Measurements from ENCODE around the gene TRIM33. TPM values are rescaled to one million over a fixed set of nuclear protein-coding genes. Genes with fewer than 3 reads are reported as not detected.

The TRIM33 gene
- total and polyA plus RNA-seq, 2 donors (not counting 1 experiment from before 2014, with no cell fraction given): 13.7 to 61.0 TPM

- Histone ChIP-seq H3K4me2 (replicated peaks; ENCODE audit: low read depth, low read length, poor library complexity, severe bottlenecking) (no peak overlapping the region), H3K27me3 (replicated peaks in 1 of 4; ENCODE audit: control extremely low read depth in 1 of 4, control insufficient read depth in 3 of 4, insufficient read depth in 4 of 4, low read length in 3 of 4) (peaks cover 0 to 5% (median 0%) of the 10 kb centered on the region in 4 experiments), H3K9me3 (ENCODE audit: control extremely low read depth in 1 of 3, control insufficient read depth in 2 of 3, insufficient read depth in 1 of 3, low read length in 2 of 3) (no peaks in the 10 kb centered on the region), H3K27ac (ENCODE audit: low read length in 2 of 2) (no peak overlapping the region), H3K4me1 (ENCODE audit: control insufficient read depth in 2 of 2, insufficient read depth in 2 of 2, low read length in 2 of 2) (no peaks in the 10 kb centered on the region), H3K4me3 (ENCODE audit: control extremely low read depth in 1 of 5, extremely low read depth in 1 of 5, insufficient read depth in 1 of 5, low read depth in 2 of 5, low read length in 4 of 5) (no peak overlapping the region), H2AFZ (ENCODE audit: insufficient read depth, low read depth, low read length, poor library complexity, severe bottlenecking) (no peak overlapping the region), H3K36me3 (replicated peaks in 1 of 2; ENCODE audit: control extremely low read depth in 1 of 2, control insufficient read depth in 1 of 2, extremely low read depth in 1 of 2, insufficient read depth in 2 of 2, low read length in 1 of 2) (no peaks in the 10 kb centered on the region), H3K9ac (ENCODE audit: low read length) (no peak overlapping the region), H3K79me2 (ENCODE audit: control insufficient read depth, insufficient read depth, low read length) (no peaks in the 10 kb centered on the region), H4K20me1 (ENCODE audit: control insufficient read depth, insufficient read depth, low read length, poor library complexity, severe bottlenecking) (no peaks in the 10 kb centered on the region)
- ChIA-PET CTCF (interaction anchor here (0.7 kb wide), 1 partner anchor 1768 kb away, joined by 3 read pairs; no protein-coding TSS in a partner anchor), POLR2A (no interaction called here)
- Mint-ChIP-seq H3K27ac (no peak overlapping the region), H3K9me3 (ENCODE audit: insufficient read depth) (peaks cover 2% of the 10 kb centered on the region), H3K4me1 (no peaks in the 10 kb centered on the region), H3K27me3 (peaks cover 20% of the 10 kb centered on the region), H3K4me3 (no peak overlapping the region)
- DNase-seq (no peak), ATAC-seq (ENCODE audit: low read depth) (no peak)
- WGBS (ENCODE audit: insufficient coverage): no CpG with 5 or more reads among the region's 8 CpGs
- intact Hi-C loops (cut with micrococcal nuclease): no loop called here
- TF ChIP-seq CTCF (IDR thresholded peaks at IDR 0.05) (no peak), EZH2 (IDR thresholded peaks at IDR 0.05; ENCODE audit: borderline replicate concordance, insufficient read depth, low read depth, low read length, poor library complexity, severe bottlenecking) (no peak)
Measured at GRCh38 chr1:114521396-114522263, 10.6 kb upstream of the TRIM33 start.

DNA sequence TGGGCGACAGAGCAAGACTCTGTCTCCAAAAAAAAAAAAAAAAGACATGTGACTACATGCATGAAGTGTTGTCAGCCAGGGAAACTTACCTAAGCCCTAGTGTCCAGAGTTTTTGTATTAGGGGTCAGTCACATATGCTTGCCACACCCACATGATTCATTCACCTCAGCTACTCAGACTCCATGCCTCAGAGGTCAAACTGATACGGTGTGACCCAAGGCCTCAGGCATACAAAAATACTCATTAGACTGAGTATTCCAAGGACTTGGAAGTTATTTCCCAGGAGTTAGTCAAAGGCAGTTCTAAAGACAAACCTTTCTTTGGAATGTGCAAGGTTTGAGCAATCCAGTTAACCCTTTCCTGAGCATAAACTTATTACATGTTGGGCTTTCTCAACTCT is 6.3 kb upstream of the TRIM33 start:
- no peak overlapping the region for H3K4me3 ChIP-seq (ENCODE audit: control extremely low read depth in 1 of 5, extremely low read depth in 1 of 5, insufficient read depth in 1 of 5, low read depth in 2 of 5, low read length in 4 of 5)
- peaks cover 3 to 7% of the 10 kb centered on the region in 2 donors for H3K4me1 ChIP-seq (ENCODE audit: control insufficient read depth in 2 of 2, insufficient read depth in 2 of 2, low read length in 2 of 2)
- no peak for ATAC-seq (ENCODE audit: low read depth)
- no CpG with 5 or more reads among the region's 2 CpGs for WGBS (ENCODE audit: insufficient coverage)
- peaks cover 0 to 5% (median 0%) of the 10 kb centered on the region in 4 experiments for H3K27me3 ChIP-seq (replicated peaks in 1 of 4; ENCODE audit: control extremely low read depth in 1 of 4, control insufficient read depth in 3 of 4, insufficient read depth in 4 of 4, low read length in 3 of 4)
- no peaks in the 10 kb centered on the region for H4K20me1 ChIP-seq (ENCODE audit: control insufficient read depth, insufficient read depth, low read length, poor library complexity, severe bottlenecking)
- H2AFZ ChIP-seq (ENCODE audit: insufficient read depth, low read depth, low read length, poor library complexity, severe bottlenecking): no peak overlapping the region
- no peak overlapping the region for H3K4me3 Mint-ChIP-seq
- no peaks in the 10 kb centered on the region for H3K36me3 ChIP-seq (replicated peaks in 1 of 2; ENCODE audit: control extremely low read depth in 1 of 2, control insufficient read depth in 1 of 2, extremely low read depth in 1 of 2, insufficient read depth in 2 of 2, low read length in 1 of 2)
- no peak for TF ChIP-seq CTCF (IDR thresholded peaks at IDR 0.05)
- no peak for TF ChIP-seq EZH2 (IDR thresholded peaks at IDR 0.05; ENCODE audit: borderline replicate concordance, insufficient read depth, low read depth, low read length, poor library complexity, severe bottlenecking)
- H3K79me2 ChIP-seq (ENCODE audit: control insufficient read depth, insufficient read depth, low read length): peaks cover 4% of the 10 kb centered on the region
- intact Hi-C loops (cut with micrococcal nuclease): no loop called here
- POLR2A ChIA-PET: no interaction called here
- H3K9ac ChIP-seq (ENCODE audit: low read length): no peak overlapping the region
- CTCF ChIA-PET: no interaction called here
- no peaks in the 10 kb centered on the region for H3K9me3 ChIP-seq (ENCODE audit: control extremely low read depth in 1 of 3, control insufficient read depth in 2 of 3, insufficient read depth in 1 of 3, low read length in 2 of 3)
- no peak overlapping the region for H3K27ac ChIP-seq (ENCODE audit: low read length in 2 of 2)
- no peak overlapping the region for H3K27ac Mint-ChIP-seq
- H3K4me2 ChIP-seq (replicated peaks; ENCODE audit: low read depth, low read length, poor library complexity, severe bottlenecking): no peak overlapping the region
- H3K4me1 Mint-ChIP-seq: peaks cover 6% of the 10 kb centered on the region
- peaks cover 20% of the 10 kb centered on the region for H3K27me3 Mint-ChIP-seq
- DNase-seq: no peak
- H3K9me3 Mint-ChIP-seq (ENCODE audit: insufficient read depth): peaks cover 2% of the 10 kb centered on the region

Measured in B cell (primary cell).